GM18507 (cell line): ENCODE measurements around the gene TMEM63B.
"Not testable (repeated sequence)": the region's sequence is repeated elsewhere in the genome, so short reads cannot be mapped to it uniquely, and the experiment has no call there.

ENCODE experiments used
- DNase-seq: peaks from one replicate; pipeline ENCODE4 v3.0.0; 2011; ENCODE audit warnings: low read depth; ENCODE audit not compliant: insufficient read length; ENCODE audit errors: extremely low spot score
- FAIRE-seq: peaks from 2 replicates; lab custom pipeline; 2011; peaks lifted over from hg19 to GRCh38; lab: Jason Lieb, UNC

Gene TMEM63B

DNA sequence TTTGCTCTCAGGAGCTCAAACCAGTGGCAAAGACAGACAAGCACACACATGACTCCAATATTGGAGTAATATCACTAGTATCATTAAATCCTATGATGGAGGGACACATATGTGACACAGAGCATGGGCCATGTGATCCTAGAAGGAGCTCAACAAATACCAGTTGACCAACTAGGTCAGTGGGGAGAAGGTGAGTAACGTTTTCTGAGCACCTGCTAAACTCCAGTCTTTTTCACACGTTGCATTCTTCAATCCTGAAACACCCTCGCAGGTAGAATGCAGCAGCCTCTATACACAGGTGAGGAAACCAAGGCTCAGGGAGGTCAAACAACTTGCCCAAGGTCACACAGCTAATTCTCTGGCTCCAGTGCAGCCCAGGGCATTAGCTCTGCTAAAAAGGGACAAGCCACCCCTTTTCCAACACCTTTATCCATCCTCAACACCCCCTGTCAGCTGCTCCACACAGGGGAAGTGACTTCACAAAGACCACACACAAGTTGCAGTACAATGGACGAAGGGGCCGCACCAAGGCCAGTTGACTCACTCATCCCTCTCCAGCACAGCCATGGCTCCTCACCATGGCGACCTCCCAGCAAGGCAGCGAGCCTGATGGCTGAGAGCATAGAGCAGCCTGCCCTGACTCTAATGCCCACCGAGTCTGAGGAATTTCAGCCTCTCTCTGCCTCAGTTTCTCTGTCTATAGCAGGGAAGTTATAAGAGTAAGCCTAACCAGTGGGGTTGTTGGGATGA is 35.7 kb downstream of the TMEM63B start:
- FAIRE-seq (no peak), DNase-seq (no peak)

DNA sequence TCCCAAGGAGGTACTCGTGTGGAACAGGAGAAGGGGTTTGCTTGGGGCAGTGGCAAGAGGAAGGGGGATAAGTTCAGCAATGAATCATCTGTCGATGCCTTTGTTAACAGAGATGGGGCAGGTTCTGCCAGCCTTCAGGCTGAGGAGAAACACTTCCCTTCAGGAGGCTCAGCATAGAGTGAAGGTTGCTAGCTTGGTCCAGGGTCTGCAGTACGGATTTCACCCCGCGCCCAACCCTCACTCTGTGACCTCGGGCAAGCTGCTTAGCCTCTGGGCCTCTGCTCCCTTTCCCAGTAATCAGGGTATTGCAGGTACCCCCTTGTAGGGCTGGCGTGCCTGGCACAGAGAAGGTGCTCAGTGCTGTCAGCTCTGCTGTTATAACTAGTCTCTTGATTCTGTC is 38.8 kb downstream of the TMEM63B start:
- FAIRE-seq (no peak), DNase-seq (no peak)

DNA sequence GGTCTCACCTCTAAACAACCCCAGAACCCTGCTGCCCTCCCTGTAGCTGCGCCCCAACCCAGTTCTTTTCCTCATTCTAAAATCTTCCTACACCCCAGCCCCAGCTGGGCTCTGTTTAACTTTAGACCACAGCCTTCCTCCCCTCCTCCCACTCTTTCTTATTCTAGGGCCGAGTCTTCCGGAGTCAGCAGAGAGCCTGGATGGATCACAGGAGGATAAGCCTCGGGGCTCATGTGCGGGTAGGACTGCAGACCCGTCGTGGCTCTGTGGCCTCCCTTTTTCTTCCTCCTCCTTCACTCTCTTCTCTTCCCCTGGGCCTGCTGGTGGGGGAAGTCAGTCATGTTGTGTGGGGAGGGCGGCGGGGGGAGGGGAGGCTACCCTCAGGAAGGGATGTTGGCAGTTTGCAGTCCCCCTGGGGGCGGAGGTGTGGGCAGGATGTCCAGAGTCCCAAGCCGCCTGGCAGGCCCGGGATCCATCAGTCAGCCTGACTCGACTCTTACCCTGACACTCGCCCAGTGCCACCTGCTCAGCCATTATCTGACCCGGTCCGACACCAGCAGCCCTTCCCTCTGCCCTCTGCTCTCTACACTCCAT is 39.3 kb downstream of the TMEM63B start:
- FAIRE-seq (no peak), DNase-seq (no peak)

DNA sequence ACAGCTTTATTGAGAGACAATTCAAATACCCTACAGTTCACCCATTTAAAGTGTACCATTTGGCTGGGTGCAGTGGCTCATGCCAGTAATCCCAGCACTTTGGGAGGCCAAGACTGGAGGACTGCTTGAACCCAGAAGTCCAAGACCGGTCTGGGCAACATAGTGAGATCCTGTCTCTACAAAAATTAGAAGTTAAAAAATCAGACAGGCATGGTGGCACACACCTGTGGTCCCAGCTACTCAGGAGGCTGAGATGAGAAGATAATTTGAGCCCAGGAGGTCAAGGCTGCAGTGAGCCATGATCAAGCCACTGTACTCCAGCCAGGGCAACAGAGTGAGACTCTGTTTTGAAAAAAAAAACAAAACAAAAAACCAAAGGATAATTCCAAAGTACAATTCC is 40.2 kb downstream of the TMEM63B start:
- DNase-seq: no peak
- no peak for FAIRE-seq

DNA sequence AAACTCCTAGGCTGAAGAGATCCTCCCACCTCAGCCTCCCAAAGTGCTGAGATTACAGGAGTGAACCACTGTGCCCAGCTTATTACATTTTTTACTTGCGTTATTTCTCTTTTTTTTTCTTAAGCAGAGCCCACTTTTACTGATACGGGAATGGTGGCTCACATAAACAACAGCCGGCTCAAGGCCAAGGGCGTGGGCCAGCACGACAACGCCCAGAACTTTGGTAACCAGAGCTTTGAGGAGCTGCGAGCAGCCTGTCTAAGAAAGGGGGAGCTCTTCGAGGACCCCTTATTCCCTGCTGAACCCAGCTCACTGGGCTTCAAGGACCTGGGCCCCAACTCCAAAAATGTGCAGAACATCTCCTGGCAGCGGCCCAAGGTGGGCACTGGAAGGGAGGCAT is 41.8 kb downstream of the TMEM63B start:
- DNase-seq: no peak
- no peak for FAIRE-seq

DNA sequence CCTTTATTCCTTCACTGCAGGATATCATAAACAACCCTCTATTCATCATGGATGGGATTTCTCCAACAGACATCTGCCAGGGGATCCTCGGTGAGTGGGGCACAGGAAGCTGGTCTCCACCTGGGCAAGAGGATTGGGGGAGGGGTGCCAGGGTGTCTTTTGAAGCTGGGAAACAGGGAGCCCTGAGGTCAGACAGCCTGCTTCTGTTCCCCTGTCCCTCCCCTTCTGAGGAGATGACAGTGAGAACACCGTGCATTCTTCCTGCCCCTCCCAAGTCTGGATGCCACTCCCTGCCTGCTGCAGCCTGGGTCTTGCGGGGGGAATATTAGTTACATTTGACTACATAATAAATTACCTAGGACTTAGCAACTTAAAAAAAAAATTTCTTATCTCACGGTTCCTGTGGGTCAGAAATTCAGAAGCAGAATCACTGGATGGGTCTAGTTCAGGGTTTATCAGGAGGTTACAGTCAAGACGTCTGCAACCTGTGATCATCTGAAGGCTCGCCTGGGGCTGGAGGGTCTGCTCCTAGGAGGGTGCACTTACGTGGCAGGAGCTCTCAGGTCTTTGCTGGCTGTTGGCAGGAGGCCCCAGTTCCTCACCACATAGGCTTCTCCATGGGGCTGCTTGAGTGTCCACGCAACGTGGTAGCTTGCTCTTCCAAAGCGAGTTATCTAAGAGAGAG is 42.7 kb downstream of the TMEM63B start:
- DNase-seq (no peak), FAIRE-seq (no peak)

DNA sequence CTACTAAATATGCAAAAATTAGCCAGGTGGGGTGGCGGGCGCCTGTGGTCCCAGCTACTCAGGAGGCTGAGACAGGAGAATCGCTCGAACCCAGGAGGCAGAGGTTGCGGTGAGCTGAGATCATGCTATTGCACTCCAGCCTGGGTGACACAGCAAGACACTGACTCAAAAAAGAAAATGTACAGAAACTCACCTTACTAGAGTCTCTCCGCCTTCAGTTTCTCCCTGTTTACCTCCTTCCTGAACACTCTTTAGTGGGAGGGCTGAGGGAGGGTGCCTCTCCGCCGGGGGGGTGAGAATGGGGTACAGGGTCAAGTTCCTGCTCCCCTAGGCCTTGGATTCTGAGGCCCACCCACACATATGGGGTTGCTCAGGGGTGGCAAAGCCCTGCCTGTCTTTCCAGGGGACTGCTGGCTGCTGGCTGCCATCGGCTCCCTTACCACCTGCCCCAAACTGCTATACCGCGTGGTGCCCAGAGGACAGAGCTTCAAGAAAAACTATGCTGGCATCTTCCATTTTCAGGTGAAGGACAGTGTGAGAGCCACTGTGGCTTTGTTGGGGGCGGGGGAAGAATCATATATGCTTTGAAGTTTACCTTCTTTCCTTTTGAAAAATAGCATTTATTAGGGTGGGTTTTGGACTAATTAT is 44.7 kb downstream of the TMEM63B start:
- FAIRE-seq: peak; percentile 55
- DNase-seq: no peak

DNA sequence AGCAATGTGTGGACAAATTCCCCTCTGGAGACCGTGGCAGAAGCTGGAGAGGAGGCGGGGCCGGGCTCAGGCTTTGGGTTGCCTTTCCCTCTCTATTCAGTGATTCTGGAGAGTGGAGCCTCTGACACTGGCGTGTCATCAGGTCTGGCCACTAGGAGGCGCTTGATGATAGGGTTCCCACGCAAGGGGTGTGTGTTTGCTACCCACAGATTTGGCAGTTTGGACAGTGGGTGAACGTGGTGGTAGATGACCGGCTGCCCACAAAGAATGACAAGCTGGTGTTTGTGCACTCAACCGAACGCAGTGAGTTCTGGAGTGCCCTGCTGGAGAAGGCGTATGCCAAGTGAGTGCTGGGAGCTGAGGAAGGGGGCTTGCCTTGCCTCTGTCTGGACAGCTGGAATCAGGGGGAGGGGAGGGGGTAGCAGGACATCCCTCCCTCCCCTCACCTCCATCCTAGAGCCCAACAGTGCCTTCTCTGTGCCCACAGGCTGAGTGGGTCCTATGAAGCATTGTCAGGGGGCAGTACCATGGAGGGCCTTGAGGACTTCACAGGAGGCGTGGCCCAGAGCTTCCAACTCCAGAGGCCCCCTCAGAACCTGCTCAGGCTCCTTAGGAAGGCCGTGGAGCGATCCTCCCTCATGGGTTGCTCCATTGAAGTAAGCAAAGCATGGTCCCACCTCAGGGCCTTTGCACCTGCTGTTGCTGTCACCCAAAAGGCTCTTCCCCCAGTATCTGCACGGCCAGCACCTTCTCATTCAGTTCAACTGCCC is 45.6 kb downstream of the TMEM63B start:
- FAIRE-seq (peak; percentile 88), DNase-seq (peak; percentile 80)

DNA sequence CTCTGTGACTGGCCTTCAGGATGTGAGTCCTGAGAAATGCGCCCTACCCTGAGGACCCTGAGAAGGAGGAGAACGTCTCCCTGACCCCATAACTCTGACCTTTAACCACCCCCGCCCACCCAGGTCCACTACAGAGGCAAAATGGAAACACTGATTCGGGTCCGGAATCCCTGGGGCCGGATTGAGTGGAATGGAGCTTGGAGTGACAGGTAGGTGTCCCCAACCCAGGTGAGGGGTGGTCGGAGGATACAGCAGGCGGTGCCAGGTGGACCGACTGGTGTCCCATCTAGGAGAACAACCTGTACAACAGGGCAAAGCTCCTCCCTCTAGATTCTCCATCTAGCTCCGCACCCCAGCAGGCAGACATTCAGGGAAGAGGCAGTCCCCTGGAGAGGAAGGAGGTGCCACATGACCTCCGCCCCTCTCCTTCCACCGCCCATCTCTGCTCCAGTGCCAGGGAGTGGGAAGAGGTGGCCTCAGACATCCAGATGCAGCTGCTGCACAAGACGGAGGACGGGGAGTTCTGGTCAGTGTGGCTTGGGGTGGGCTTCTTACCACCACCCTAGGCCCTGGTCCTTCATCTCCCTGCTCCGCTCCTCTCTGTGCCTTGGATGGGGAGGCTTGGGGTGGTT is 48.9 kb downstream of the TMEM63B start:
- DNase-seq (no peak), FAIRE-seq (no peak)

DNA sequence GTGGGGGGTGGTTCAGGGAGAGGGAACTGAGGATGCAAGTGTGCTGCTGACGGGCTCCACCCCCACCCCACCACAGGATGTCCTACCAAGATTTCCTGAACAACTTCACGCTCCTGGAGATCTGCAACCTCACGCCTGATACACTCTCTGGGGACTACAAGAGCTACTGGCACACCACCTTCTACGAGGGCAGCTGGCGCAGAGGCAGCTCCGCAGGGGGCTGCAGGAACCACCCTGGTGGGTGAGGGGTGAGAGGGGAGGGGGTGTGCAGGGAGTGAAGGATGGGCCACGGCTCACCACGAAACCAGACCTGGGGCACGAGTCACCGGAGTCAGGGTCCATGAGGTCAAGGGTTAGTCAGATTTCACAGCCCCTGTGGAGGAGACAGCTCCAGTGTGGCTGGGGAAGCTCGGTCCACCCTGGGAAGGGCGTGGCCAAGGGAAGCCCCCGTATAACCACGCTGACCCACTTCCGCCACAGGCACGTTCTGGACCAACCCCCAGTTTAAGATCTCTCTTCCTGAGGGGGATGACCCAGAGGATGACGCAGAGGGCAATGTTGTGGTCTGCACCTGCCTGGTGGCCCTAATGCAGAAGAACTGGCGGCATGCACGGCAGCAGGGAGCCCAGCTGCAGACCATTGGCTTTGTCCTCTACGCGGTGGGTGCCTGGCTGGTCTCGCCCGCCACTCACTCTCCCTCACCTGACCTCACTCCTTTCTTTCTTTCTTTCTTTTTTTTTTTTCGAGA is 49.6 kb downstream of the TMEM63B start:
- no peak for DNase-seq
- FAIRE-seq: peak; percentile 73

DNA sequence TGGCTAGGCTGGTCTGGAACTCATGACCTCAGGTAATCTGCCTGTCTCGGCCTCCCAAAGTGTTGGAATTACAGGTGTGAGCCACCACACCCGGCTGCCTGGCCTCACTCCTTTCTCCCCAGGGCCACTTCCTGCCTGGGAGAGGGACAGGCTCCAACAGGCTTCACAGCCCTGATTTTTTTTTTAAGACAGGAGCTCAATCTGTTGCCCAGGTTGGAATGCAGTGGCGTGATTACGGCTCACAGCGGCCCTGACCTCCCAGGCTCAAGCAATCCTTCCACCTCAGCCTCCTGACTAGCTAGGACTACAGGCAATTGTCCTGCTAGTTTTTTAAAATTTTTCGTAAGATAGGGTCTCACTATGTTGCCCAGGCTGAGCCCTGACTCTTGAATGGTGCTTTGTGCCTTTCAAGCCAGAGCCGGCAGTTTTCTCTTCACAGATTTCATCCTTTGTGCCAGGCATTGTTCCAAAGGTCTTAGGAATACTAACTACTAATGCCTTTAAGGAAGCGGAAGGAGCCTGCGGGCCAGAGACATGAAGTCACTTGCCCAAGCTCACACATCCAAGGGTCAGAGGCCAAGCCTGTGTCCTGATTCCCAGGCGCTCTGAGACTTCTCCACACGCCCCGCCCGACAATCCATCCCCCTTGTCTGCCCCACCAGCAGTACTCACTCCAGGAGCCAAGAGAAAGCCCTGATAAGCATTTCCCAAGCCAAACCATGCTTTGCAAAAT is 50.5 kb downstream of the TMEM63B start:
- DNase-seq (no peak), FAIRE-seq (no peak)

DNA sequence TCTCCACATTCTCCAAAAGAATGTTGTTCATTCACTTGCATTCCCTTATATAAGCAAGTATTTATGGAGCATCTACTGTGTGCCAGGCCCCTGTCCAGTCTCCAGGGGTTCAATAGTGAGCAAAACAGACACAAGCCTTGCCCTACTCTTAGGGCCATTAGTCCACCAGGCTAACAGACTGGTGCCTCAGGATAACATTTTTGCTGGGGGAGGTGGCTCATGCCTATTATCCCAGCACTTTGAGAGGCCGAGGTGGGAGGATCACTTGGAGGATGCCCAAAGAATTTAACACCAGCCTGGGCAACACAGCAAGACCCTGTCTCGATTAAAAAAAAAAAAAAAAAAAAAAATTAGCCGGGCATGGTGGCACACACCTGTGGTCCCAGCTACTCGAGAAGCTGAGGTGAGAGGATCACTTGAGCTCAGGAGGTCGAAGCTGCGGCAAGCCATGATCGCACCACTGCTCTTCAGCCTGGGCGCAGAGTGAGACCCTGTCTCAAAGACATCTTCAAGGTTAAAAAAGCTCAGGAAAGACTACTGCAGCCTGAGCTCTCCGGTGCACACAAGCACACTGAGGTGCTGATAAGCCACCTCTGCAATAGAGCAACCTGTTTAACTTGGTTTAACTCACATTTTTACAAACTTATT is 51.2 kb downstream of the TMEM63B start:
- DNase-seq: no peak
- no peak for FAIRE-seq

DNA sequence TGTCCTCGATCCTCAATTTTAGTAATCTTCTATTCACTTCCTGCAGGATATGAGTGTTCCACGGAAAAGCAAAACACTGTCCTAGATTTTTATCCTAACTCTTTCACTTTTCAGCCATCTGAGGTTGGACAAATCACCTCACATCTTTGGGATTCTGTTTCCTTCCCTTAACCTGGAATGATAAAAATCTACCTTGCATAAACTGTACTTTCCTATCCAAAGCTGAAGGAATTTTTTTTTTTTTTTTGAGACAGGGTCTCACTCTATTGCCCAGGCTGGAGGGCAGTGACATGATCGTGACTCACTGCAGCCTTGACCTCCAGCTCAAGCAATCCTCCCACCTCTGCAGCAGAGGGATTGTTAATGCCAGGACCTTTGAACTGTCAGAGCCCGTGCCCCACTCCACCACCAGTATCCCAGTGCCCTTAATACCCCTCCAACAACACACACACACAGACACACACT is 51.8 kb downstream of the TMEM63B start:
- DNase-seq: no peak
- no peak for FAIRE-seq

DNA sequence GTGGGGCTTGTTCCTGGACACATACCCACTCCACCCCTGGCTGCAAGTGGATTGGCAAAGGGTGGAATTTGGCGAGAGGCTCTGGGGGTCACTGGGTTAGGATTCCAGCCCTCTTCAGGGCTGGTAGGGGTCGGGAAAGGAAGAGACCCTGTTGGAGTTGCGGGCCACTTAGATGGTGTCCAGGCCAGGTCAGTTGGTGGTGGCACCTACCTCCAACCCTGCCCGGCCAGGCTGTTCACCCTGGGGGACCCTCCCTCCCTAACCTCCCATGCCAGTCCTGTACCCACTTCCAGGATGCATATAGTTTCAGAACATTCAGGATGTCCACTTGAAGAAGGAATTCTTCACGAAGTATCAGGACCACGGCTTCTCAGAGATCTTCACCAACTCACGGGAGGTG is 52.3 kb downstream of the TMEM63B start:
- no peak for FAIRE-seq
- DNase-seq: no peak

DNA sequence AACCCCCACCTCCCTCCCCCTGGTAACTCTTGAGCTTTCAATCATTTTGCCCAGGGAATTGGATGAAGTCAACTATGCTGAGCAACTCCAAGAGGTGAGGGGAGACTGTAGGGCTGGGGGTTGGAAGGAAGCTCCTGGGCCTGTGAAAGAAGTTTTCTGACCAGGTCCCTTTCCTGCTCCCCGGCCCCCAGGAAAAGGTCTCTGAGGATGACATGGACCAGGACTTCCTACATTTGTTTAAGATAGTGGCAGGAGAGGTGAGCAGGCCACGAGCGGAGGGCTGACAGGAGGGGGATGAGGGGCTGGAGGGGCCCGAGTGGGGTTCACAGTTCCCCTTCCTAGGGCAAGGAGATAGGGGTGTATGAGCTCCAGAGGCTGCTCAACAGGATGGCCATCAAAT is 53.1 kb downstream of the TMEM63B start:
- DNase-seq: no peak
- FAIRE-seq: no peak

DNA sequence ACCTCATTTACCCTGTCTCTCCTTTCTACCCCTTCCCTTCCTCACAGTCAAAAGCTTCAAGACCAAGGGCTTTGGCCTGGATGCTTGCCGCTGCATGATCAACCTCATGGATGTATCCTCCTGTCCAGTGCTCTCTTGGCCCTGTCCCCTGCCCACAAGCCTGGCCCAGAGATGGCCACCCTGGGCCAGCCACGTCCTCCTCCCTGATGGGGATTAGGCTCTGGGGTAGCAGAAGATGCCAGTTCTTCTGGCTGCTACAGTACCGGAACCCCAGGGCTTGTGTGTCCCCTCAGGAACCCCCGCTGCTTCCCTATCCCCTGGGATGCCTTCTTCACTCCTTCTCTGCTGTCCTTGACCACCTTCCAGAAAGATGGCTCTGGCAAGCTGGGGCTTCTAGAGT is 53.5 kb downstream of the TMEM63B start:
- FAIRE-seq (no peak), DNase-seq (no peak)

DNA sequence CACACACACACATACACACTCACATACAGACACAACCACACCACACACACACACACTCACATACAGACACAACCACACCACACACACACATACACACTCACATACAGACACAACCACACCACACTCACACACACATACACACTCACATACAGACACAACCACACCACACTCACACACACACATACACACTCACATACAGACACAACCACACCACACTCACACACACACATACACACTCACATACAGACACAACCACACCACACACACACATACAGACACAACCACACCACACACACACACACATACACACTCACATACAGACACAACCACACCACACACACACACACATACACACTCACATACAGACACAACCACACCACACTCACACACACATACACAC is 54.4 kb downstream of the TMEM63B start:
- peak; percentile 81 for FAIRE-seq
- not testable (repeated sequence) for DNase-seq
